Breast epithelium (tissue), 3 donors: Measurements from ENCODE around the gene STRIP1.

Experiments used
- CTCF ChIP-seq, 3 donors: fragments of 450-650 bp; IDR thresholded peaks; one replicate each; pipeline ENCODE4 v1.5.1; 2016 to 2017; ENCODE audit warnings: antibody characterized with exemption in 3 of 3, mild to moderate bottlenecking in 3 of 3, moderate library complexity in 3 of 3
- POLR2A ChIP-seq: fragments of 450-650 bp; IDR thresholded peaks from one replicate; pipeline ENCODE4 v1.6.1; 2016; ENCODE audit warnings: antibody characterized with exemption, mild to moderate bottlenecking, moderate library complexity

- TF ChIP-seq CTCF (IDR thresholded peaks at IDR 0.05): no peak
- no peak for TF ChIP-seq POLR2A
These were observed 33.1 kb downstream of the STRIP1 start for GRCh38 chr1:110067479-110067892.
